G401 (cell line): ENCODE measurements around the gene POU6F2. TPM values are rescaled to one million over a fixed set of nuclear protein-coding genes. Genes with fewer than 3 reads are reported as not detected.
"Not testable (repeated sequence)": the region's sequence is repeated elsewhere in the genome, so short reads cannot be mapped to it uniquely, and the experiment has no call there.

ENCODE experiments used
- DNase-seq: peaks from one replicate; pipeline ENCODE4 v3.0.0-alpha.2; 2015; ENCODE audit warnings: low spot score
- in situ Hi-C: cut with HindIII; loops from 2 replicates; pipeline ENCODE4 v1.10.0; 2016; ENCODE audit warnings: low sequenced_read_pairs, mixed read lengths
- total RNA-seq: library from RNA; depleted of rRNA; stranded (reverse); fragments of >200 nt; shearing (Covaris generic); gene quantifications from 2 replicates; pipeline ENCODE4 v1.2.3, GENCODE V29; 2014

The POU6F2 gene
- total RNA-seq, 1 experiment from 2014 or later, result under 0.01 TPM

DNA sequence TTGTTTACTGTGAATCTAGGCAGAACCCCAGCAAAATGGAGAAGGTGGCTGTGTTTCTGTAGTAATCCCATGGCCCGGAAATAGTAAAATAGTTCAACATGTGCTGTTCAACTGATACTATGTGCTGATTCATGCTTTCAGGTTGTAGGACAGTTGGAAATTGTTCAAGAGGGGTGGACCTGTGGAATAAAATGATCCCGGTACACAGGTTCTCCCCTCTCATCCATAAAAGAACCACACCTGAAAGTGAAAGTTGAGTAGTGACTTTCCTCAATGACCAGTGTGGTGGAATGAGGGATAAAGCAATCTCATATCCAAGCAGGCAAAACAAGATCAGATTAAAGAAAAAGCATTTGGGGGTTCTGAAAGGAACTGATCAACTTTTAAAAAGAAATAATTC, 177.1 kb downstream of the POU6F2 start:
- no peak for DNase-seq
- in situ Hi-C loops, result no loop called here

DNA sequence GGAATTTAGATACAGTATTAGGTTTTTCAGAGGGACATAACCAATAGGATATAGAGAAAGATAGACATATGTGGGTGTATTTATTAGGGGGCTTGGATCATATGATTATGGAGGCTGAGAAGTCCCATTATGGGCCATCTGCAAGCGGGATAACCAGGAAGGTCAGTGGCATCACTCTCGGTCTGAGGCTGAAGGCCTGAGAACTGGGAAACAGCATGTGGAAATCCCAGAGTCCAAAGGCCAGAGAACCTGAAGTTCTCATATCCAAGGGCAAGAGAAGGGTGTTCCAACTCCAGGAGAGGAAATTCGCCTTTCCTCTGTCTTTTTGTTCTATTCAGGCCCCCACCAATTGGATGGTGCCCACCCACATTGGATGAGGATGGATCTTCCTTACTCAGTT, 180.7 kb downstream of the POU6F2 start:
- no peak for DNase-seq
- in situ Hi-C loops, result no loop called here

DNA sequence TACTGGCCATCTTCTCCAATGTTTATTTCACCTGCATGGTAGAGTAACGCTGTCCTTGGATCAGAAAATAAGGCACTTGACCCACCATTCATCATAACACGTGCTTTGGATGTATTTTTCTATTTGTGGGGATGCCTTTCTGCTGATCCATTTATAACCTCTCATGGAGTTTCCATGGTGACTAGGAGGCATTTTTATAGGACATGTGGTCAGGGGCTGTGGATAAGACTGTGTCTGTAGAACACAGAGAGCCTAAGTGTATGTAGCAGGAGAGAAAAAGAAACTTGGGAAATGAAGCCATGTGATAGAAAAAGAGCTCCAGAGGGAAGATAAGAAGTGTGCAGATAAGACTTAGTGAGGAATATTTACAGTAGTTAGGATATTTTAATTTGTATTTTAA, 184.2 kb downstream of the POU6F2 start:
- DNase-seq, result no peak
- in situ Hi-C loops, result no loop called here

DNA sequence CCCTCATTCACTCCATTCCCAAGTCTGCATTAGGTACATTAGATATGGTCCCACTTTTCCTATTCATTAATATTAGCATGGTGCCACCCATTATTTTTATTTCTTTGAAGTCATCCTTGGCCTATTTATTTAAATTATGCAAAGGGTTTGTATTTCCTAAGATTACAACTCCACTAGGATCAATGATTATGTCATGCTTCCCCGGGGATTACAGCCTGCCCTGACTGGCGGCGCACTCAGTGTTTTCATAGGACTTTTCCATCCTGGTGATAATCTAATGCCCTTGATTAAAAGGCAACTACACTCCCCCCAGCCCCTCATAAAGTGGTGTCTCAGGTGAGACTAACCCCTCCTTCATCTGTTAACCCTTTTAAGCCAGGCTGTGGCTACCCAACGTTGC, 187.2 kb downstream of the POU6F2 start:
- in situ Hi-C loops, result no loop called here
- no peak for DNase-seq

DNA sequence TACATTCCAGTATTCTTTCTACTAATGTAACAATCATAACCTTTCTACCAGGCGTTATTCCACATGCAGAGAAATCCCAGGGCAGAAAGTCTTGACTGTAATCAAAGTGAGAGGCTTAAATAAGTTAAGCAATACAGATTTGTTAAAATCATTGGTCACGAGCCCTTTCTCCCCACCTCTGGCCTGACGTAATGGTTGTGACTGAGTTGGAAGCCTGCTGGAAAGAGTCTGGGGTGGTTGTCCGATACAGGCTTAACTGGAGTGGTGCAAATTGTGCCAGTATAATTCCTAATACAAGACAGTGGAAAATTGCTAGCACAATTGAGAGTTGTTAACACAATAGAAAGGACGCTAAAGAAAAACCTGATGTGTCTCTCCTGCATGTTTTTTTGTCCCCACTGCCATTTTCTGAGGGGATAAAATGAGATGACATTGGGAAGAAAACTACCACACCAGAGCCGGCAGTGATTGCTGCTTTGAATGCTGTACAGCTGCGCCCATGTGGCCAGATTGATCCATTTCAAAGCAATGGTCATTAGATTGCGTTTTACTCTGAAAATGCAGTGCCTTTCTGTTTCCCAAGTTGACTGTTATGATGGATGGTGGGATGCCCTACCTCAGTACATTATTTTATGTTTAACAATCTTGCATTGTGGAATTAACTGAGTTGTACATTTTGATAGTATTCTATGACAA, 190.8 kb downstream of the POU6F2 start:
- in situ Hi-C loops, result no loop called here
- DNase-seq, result no peak

DNA sequence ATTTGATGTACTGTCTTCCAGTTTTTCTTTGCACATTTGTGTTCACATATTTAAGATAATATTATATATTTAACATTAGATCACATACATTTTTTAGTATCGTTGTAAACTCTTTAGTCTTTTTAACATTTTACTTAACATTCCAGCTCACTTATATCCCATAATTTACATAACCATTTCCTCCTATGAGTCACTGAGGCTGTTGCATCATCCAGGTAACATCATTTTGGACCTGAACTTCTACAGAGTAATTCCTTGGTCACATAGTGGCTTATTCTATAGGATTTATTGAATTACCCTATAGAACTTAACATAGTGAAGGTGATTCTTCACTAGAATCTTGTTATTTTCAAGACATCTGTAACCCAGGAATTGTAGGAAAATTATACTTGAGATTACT, 194.4 kb downstream of the POU6F2 start:
- in situ Hi-C loops, result no loop called here
- no peak for DNase-seq

DNA sequence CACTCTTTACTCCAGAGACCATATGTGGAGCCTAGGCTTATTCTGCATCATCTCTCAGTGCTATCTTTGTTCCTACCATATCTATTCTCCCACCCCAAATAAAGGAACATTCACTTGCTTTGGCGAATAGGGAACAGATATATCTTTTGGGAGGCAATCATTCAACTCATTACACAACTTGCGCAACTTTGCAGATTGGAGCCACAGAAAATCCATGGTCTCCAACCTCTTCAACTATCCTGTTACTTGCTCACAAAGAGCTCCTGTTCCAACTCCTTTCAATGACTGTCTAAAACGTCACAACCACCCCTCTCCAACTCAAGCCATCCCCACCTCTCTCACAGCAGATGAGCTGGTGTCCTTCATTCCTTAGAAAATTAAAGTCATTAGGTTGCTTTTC, 203.7 kb downstream of the POU6F2 start:
- no peak for DNase-seq
- in situ Hi-C loops, result no loop called here

DNA sequence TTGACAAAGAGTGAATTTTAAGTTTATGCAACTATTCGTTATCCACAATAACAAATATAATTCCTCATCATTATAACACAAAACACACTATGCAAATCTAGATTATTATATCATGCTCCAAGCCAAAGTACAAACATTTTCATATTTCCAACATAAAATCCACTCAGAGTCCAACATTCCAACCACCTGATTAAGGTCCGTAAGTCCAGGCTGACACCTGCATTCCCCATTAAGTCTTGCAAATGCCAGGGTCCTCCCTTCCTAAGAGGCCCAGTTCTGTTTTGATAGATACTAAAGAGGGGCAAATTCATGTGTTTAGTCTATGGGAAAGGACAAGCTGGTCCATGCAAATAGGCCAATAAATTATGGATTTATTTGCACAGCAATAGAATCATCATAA, 206.1 kb downstream of the POU6F2 start:
- no peak for DNase-seq
- in situ Hi-C loops, result no loop called here

DNA sequence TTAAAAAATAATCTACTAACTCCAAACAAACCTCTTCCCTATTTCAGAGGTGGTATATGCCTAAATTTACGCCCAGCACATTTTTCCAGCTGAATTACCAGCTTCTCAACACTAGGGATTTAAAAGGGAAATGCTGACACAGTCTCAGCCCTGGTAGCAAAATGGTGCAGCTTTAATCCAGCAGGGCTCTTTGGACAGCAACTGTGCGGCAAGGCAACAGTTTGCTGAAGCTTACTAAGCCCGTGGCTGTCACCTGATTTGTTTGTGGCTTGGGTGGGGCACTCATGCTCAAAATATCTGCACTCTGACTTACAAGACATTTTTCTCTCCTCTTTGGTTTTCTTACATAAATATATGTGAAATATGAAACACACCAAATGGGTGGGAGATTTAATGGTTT, 206.7 kb downstream of the POU6F2 start:
- in situ Hi-C loops, result no loop called here
- no peak for DNase-seq

DNA sequence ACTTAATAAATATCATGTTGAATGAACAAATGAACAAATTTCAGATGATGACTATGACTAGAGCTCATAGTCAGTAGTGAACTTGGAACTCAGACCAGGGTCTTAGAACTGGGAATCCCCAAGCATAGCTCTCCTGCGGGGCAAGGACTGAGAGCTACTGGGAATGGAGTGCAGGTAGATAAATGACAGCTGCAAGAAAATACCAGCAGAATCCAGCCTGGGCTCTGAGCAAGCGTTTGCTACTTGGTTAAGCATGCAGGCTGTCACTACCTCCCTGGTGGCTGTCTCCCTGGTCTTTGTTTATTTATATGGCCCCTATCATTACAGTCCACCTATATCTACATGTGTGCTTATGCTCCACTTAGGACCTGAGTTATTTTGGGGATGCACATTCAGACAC, 208.4 kb downstream of the POU6F2 start:
- in situ Hi-C loops, result no loop called here
- no peak for DNase-seq

DNA sequence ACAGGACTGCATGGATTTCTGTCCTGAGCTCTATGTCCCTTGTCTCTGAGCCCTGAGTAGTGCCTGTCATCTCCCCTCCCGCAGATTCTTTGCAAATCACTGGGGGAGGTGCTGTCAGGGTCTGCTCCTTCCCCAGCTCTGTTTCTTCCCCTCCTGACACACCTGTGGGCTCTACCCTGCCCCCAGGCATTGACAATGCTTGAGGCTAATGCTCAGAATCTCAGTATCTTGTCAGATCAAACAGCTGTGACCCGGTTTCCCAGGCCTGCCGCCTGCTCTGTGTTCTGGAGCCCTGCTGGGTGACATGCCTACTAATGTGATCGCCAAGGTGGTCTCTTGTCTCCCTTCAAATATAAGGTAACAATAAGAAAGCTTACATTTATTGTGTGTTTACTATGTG, 209.0 kb downstream of the POU6F2 start:
- in situ Hi-C loops, result no loop called here

DNA sequence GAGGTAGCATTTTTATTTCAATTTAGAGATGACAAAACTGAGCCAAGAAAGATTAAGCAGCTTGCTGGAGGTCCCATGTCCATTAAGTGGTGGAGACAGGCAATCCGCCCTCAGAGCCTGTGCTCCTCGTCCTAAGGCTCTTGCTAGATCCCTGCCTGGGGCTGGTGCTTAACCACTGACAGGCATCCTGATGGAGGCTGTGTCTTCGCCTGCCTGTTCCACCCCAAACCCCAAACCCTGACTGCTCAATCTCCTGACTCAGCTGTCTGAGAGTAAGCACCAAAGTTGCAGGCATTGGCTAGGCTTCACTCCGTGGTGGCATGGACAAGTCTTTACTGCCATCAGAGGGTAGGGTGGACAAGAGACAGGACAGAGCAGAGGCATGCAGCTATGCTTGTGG, 209.4 kb downstream of the POU6F2 start:
- in situ Hi-C loops, result no loop called here
- no peak for DNase-seq

More for the DNA sequence above, 209.0 kb downstream of the POU6F2 start:
- DNase-seq, result no peak

DNA sequence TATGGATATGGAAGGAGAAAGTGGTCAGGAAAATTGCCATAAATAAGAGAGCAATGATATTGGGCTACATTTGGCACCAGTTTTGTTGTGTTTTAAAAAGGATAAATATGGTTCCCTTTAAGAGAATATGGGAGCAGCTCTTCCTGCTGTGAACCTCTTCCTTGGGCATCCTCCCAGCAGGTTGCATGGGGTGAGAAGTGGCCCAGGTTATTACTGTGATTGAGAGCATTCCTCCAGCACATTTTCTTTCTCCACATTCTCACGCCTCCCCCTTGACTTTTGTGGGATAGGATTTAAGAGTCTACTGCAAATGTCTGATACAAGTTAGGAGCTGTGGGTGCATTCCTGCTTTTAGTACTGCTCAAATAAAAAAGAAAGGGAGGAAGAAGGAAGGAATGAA, 214.8 kb downstream of the POU6F2 start:
- no peak for DNase-seq
- in situ Hi-C loops, result no loop called here

DNA sequence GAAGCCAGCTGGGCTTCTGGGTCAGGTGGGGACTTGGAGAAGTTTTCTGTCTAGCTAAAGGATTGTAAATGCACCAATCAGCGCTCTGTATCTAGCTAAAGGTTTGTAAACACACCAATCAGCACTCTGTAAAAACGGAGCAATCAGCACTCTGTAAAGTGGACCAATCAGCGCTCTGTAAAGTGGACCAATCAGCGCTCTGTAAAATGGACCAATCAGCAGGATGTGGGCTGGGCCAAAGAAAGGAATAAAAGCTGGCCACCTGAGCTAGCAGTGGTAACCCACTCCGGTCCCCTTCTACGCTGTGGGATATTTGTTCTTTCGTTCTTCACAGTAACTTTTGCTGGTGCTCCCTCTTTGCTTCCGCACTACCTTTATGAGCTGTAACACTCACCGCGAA, 216.7 kb downstream of the POU6F2 start:
- in situ Hi-C loops, DNase-seq: not testable (repeated sequence)

DNA sequence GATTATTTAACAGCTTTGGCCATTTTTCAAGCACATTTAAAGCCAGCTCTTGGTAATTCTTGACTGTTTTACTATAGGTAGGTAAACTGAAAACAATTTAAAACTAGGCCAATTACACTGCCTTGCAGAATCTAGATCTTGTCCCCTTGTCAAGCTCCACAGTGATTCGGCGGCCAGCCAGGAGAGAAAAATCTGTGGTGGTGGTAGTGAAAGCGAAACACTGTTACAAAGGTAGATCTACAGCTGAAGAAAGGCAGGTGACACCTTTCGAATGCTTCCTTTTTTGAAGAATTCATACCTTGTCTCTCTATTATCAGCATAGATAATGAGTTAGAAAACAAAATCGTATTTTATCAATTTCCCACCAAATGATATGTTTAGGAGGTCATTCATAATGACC, 218.3 kb downstream of the POU6F2 start:
- in situ Hi-C loops, result no loop called here
- no peak for DNase-seq

DNA sequence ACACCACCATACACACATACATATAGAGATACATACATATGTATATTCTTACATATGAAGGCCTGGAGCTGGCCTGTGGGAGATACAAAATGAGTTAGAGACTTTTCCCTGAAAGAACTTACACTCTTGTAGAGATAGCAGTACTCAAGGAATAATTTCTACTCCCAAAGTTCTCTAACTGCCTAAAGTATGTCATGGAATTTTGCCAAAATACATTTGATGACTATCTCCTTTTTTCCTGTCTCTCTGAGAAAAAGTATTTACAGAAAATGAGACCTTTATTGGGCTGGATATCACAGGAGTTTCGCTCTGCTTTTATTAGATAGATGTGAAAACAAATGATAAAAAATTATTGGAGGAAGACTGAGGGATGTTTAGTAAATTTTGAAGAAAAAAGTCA, 220.1 kb downstream of the POU6F2 start:
- DNase-seq, result no peak
- in situ Hi-C loops, result no loop called here

DNA sequence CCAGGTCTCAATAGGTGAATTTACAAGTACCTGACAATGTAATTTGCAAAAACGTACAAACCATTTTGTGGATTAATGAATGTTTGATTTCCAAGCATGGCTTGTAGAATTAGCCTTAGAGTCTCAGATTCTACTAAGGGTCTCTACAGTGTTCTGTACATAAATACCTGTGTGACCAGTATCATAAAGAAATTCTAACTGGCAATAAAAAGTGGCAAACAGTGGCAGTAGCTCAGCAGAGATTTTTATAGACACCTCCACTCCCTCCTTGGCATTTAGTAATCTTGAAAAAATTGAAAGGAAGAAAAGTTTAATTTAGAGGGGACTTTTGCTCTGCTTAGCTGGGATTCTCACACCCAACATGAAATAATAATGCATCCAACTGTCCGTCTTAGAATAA, 220.8 kb downstream of the POU6F2 start:
- no peak for DNase-seq
- in situ Hi-C loops, result no loop called here

DNA sequence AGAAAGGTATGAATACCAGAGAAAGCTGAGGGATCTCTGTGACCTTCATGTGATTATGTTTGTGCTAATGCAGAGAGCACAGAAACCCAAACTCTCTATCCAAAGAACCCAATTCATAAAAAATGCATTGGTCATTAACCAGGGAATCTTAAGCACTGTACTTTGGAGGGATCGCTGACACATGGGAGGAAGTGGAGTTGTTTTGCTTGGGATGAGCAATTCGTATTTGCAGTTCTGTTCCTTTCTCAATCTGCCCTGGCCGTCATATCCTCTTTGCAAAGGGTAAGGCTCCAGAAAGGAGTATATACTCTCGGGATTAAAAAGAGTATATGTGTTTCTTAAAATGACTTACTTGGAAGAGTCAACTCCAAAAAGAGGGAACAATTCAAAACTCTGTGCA, 221.3 kb downstream of the POU6F2 start:
- in situ Hi-C loops, result no loop called here
- DNase-seq, result no peak

DNA sequence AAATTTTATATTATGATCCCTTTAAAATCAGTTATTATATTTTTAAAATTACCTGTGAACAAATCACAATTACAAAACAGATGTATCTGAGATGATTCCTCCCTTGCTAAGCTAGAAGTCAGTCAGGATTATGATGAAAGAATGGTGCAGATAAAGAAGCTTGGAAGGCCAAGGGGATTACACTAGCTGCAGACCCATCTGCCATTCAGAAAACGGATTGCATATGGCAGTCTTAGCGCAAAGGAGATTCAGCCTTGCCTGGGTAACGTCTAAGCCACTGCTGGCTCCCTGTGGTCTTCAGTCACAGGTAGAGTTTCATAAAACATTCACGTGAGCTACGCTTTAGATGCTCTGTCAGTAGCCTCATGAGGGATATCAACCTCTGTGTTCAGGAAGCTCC, 222.2 kb downstream of the POU6F2 start:
- no peak for DNase-seq
- in situ Hi-C loops, result no loop called here

DNA sequence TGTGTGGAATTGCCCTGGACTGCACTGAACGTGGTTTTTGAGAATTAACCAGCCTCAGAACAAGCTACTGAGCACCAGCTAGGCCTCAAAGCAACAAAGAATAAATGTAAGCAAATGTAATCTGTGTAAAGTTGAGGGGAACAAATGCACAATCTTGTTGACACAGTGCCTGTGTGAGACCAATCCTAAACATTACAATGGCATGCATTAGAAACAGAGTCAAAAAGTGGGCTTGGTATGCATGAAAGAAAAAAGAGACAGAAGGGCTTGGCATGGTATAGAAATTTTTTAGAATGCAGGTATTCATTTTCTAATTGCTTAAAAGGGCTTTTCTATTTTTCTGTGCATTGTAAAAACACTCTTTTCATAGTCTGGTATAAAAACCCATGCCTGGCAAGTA, 224.3 kb downstream of the POU6F2 start:
- in situ Hi-C loops, result no loop called here
- DNase-seq, result no peak

DNA sequence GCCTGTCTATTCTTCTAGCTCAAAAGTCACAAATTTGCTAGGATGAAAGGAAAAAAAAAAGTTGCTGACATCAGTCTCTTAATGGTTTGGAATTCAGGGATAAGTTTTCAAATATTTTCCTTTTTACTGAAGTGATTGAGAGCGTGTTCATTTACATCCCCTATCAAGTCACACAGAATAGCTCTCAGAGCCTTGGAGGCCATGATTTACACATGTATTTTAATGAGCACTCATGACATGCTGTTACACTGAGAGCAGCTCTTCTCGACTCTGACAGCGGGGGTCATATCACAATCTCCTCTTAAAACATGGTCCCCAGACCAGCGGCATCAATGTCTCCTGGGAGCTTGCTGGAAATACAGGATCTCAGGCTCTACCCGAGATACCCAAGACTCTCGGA, 232.7 kb downstream of the POU6F2 start:
- no peak for DNase-seq
- in situ Hi-C loops, result no loop called here

DNA sequence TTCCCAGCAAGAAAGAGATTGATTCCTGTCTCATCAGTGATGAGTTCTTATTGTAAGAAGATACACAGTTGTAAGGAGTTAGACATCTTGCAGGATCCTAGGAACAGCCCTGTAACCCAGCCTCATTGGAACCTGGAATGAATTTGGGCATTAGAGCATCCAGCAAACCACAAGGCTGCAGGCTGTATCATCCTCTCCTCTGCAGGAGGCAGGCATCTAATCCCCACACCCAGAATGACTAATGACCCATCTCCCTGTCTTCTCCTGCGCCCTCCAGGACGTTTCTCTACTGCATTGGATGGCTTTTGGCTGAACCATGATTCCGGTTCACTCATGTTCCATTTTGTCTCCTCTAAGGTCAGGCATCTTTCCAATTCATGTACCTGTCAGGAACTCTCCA, 233.9 kb downstream of the POU6F2 start:
- in situ Hi-C loops, result no loop called here
- no peak for DNase-seq
